Myocyte (in vitro differentiated cells): ENCODE measurements around the gene CMIP. TPM values are rescaled to one million over a fixed set of nuclear protein-coding genes. Genes with fewer than 3 reads are reported as not detected.

ENCODE experiments used
- DNase-seq: peaks from one replicate; pipeline ENCODE4 v3.0.0-alpha.2; 2012; ENCODE audit warnings: low read depth
- total RNA-seq: library from RNA; depleted of rRNA; stranded (reverse); fragments of >200 nt; gene quantifications from 2 replicates; pipeline ENCODE4 v1.2.3, GENCODE V29; 2014

CMIP gene
- total RNA-seq, 1 donor from 2014 or later, result 13.5 TPM

DNA sequence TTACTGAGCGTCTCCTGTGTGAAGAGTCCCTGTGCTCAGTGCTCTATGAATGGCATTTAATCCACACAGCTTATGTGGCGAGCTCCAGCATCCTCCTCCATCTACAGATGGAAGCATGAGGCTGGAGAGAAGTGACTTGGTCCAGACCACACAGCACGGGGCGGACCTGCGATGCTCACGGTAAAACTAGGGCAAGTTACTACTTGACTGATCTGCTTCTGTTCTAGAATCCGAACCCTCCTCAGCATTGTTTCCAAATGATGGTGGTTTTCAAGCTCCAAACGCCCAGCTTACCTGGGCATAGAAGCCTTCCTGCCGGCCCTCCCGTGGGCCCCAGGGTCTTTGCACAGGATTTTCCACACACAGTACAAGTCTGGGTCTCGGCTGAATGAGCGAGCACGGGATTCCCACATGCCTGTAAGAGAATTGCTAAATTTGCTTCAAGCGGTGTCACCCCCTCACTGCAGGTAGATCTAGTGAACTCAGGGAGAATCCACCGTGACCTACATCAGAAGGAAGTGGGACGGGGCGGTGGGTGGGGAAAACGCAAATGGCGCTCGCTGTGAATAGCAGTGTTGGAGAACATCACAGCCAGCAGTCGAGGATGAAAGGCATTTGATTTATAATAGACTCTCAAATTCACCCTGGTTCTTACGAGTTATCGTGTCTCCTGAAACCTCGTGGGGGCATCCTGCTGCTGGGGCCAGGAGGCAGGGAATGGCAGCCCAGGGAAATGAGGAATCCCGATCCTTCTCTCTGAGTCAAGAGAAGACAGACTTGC, 101.1 kb downstream of the CMIP start:
- DNase-seq, result no peak

DNA sequence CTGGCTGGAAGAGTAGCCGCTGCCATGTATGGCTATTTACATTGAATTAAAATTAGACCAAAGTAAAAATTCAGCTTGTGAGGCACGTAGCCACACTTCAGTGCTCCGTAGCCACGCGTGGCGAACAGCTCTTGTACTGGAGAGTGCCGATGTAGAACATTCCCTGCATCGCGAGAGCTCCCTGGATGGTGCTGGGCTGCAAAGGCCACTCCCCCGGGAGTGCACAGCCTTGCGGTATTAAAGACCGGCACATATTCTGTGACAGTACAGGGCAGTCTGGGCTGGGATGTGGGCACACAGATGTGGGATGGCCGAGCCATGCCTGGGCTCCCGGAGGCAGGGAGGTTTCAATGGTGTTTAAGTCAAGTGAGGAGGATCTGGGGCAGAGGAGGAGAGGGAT, 102.2 kb downstream of the CMIP start:
- no peak for DNase-seq

GRCh38 chr16:81547194-81547938, 102.8 kb downstream of the CMIP start:
- DNase-seq, result no peak

- DNase-seq, result no peak
Measured at GRCh38 chr16:81547939-81548216, 103.3 kb downstream of the CMIP start.

DNA sequence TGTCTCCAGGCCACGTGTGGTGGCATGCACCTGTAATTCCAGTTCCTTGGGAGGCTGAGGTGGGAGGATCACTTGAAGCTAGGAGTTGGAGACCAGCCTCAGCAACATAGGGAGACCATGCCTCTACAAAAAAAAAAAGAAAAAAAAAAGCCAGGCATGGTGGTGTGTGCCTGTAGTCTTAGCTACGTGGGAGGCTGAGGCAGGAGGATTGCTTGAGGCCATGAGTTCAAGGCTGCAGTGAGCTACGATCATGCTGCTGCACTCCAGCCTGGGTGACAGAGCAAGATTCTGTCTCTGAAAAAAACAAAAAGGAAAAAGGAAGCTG, 103.9 kb downstream of the CMIP start:
- DNase-seq, result no peak

- no peak for DNase-seq
Measured at GRCh38 chr16:81548876-81549546, 104.4 kb downstream of the CMIP start.

DNA sequence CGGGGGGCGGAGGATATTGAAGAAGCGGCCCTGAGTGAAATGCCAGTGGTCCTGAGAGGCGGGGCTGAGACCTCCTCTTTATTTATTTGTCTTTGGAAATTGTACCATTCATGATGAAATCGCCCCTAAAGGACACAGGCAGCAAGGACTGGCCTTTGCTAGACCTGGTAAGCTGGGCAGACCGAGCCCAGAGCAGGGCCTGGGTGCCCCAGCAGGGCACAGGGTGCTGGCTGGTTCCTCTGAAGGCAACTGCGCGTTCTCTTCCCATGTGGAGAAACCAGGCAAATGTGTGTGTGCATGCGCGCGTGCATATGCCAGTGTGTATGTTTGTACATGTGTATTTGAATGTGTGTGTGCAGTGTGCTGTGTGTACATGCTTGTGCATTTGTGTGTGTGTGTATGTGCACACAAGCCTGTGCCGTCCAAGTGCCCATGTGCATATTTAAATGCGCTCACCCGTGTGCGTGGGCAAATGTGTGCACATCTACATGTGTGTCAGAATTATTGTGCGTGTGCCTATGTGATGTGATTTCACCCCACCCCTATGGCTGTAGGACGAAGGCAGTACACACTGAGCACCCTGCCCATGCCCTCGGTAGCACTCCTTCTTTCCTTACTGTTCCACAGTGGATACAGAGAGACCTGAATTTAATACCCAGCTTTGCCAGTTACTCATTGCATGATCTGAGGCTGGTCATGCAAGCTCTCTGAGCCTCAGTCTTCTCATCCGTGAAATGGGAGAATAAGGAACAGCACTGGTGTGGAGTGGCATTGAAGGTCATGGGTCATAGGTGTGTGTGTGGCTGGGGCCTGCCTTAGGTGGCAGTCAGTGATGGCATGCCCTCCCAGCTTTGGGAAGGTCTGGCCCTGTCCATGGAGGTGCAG, 105.2 kb downstream of the CMIP start:
- DNase-seq, result no peak

- no peak for DNase-seq
Measured at GRCh38 chr16:81550432-81550808, 105.8 kb downstream of the CMIP start.

DNA sequence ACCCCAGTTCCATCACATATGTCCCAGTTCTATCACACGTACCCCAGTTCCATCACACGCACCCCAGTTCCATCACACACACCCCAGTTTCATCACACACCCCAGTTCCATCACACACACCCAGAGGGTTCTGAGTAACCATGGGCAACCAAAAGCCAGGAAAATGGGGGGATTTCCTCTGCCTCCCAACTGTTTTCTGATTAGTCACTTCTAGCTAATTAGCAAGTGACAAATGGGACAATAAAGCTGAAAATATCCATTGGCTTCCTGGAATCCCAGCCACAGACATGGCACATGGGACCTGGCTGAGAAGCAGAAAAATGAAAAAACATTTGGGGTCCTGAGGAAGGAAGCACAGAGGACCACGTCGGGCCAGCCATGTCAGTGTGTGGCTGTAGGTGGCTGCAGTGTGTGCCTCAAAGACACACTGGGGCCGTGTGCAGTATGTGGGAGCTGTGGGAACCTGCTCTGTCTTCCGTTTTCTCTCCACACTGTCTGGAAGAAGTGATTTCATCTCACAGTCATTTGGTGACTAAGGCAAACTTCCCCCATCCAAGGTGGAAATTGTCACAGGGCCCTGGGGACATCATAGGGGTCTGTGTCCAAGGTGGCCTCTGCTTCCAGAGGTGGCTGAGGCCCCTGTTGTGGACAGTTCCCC, 106.7 kb downstream of the CMIP start:
- peak; percentile 54 for DNase-seq

- no peak for DNase-seq
Measured at GRCh38 chr16:81551821-81552304, 107.3 kb downstream of the CMIP start.

DNA sequence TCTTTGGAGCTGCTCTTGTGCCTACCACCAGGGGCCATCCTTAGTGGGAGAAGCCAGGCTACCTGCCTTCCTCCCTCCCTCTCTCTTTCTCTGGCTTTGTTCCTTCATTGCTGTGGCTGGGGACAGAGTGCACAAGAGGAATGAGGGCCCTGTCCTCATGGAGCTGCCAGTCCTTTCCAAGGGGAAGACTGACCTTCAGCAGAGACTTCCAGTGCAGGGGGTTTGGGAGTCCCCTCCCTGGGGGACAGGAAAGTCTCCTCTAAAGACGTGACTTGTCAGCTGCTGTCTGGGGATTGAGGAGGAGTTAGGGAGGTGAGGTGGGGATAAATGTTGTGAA, 108.1 kb downstream of the CMIP start:
- no peak for DNase-seq

- no peak for DNase-seq
Measured at GRCh38 chr16:81553080-81553813, 108.6 kb downstream of the CMIP start.

GRCh38 chr16:81553814-81554675, 109.4 kb downstream of the CMIP start:
- DNase-seq, result no peak

DNA sequence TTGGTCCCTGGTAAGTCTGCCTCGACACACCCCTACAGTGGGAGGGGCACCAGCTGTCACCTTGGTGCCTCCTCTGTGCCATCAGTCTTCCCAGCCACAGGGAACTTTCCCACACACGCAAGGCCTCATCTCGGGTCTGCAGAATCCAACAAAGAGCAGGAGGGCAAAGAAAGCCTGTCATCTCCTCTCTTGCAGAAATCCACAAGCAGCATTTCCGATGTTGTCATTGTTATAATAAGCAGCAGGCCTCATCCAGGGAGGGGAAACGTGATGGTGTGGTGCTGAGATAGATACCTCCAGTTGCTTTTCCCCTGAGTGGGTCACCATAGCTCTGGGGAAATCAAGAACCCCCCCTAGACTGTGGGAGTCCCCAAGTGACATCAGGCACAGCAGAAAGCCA, 110.4 kb downstream of the CMIP start:
- DNase-seq, result peak; percentile 86

- no peak for DNase-seq
Measured at GRCh38 chr16:81555660-81556059, 111.1 kb downstream of the CMIP start.

DNA sequence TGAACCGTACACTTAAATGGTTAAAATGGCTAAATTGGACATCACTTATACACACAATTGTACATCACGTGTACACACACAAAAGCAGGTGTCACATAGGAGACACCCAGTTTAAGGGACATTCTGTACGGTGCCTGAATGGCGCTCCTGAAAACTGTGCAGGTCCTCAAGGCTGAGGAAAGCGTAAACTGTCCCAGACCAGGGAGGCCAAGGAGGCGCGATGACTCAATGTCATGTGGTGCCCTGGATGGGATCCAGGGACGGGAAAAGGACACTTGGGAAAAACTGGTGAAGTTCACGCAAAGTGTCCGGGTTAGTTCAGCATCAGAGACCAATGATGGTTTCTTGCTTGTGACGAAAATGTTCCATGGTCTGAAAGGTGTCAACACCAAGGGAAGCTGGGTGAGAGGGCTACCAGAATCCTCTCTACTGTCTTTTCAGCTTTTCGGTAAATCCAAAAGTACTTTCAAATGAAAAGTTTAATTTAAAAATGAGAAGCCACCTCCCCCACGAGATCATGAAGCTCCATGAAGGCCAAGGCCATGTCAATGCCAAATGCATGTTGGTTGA, 112.2 kb downstream of the CMIP start:
- no peak for DNase-seq

- DNase-seq, result no peak
Measured at GRCh38 chr16:81558077-81558443, 113.5 kb downstream of the CMIP start.

GRCh38 chr16:81558444-81559175, 114.0 kb downstream of the CMIP start:
- DNase-seq, result no peak
